Stimulated activated CD4-positive, alpha-beta T cell treated with anti-CD3 and anti-CD28 coated beads, Interleukin-12 subunit alpha, Interleukin-12 subunit beta, amount 100 ng/mL, for 24 hours (primary cell): ENCODE results near the gene JAML.
"Not testable (repeated sequence)": the region's sequence is repeated elsewhere in the genome, so short reads cannot be mapped to it uniquely, and the experiment has no call there.

Source experiments
- DNase-seq, 2 experiments: peaks; one replicate each; pipeline ENCODE4 v3.0.0-alpha.2; 2020; ENCODE audit warnings: low read depth in 2 of 2

Gene JAML

GRCh38 chr11:118194835-118195627 is 29.8 kb downstream of the JAML start:
- no peak for DNase-seq

GRCh38 chr11:118193910-118194566 is 30.8 kb downstream of the JAML start:
- DNase-seq, result no peak

- not testable (repeated sequence) for DNase-seq
Observed at GRCh38 chr11:118192817-118193216, 32.0 kb downstream of the JAML start.

- DNase-seq, result not testable (repeated sequence)
Observed at GRCh38 chr11:118190942-118191506, 33.8 kb downstream of the JAML start.

GRCh38 chr11:118186346-118187107 is 38.3 kb downstream of the JAML start:
- no peak for DNase-seq

- no peak for DNase-seq
Observed at GRCh38 chr11:118184784-118185579, 39.8 kb downstream of the JAML start.

GRCh38 chr11:118183691-118184090 is 41.1 kb downstream of the JAML start:
- not testable (repeated sequence) for DNase-seq

GRCh38 chr11:118180300-118180703 is 44.5 kb downstream of the JAML start:
- DNase-seq, result no peak

GRCh38 chr11:118176778-118177134 is 48.1 kb downstream of the JAML start:
- no peak for DNase-seq

GRCh38 chr11:118175993-118176777 is 48.6 kb downstream of the JAML start, which contains the start of gene SCN2B:
Gene SCN2B, minus strand, starts transcription at chr11:118176639. Its CDS starts 208 bp downstream, at chr11:118176431.
- no peak for DNase-seq

- DNase-seq, result no peak
Observed at GRCh38 chr11:118175031-118175992, 49.5 kb downstream of the JAML start.

- DNase-seq, result no peak
Observed at GRCh38 chr11:118174006-118174567, 50.7 kb downstream of the JAML start.

- DNase-seq, result no peak
Observed at GRCh38 chr11:118172356-118172755, 52.5 kb downstream of the JAML start.

- DNase-seq, result peak; percentile 48 to 70
Observed at GRCh38 chr11:118171269-118172062, 53.3 kb downstream of the JAML start.

GRCh38 chr11:118170882-118171268 is 53.9 kb downstream of the JAML start:
- DNase-seq, result no peak

- DNase-seq, result no peak
Observed at GRCh38 chr11:118170231-118170630, 54.6 kb downstream of the JAML start.

GRCh38 chr11:118169300-118170140 is 55.3 kb downstream of the JAML start:
- no peak for DNase-seq
